NCI-H146 treated with DMSO at 0.1 percent for 48 hours (cell line): ENCODE results near the gene PKP3.
"Not testable (repeated sequence)": the region's sequence is repeated elsewhere in the genome, so short reads cannot be mapped to it uniquely, and the experiment has no call there.

Source experiments
- DNase-seq: peaks from one replicate; lab custom pipeline; 2025; ENCODE audit not compliant: unreplicated experiment; lab: John Stamatoyannopoulos, UW

PKP3 gene

DNA sequence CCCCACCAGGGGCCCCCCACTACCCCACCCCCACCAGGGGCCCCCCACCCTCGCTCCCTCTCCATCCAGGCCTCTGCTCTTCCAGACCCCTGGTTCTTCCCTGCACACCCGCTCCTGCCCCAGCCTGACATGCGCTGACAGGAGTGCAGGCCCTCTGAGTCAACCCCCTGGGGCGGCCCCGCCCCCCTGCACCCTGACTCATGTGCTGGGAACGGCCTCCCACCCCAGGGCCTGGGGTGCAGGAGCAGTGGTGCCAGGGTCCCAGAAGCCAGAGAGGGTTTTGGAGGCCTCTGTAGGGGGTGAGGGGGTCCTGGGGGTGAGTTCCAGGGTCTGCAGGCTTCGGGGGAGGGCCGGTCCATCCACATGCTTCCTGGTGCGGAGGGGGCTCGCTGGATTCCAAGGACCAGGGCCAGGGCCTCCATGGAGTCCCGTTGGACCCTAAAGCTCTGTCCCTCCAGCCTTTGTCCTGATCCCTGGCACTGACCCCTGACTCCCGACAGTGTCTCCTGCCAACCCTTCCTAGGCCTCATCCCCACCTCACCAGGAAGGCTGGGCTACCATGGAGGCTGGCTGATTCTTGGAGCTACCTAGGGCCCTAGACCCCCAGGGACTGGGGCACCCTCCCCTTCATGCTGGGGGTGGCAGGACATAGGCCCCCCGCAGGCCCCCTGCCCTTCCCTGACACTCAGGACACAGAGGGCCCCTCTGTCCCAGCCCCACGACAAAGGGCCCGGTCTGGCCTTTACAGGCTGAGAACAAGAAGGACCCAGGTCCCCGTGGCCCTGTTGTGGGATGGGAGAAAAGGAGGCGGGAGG lies 583 bp upstream of the PKP3 start:
- no peak for DNase-seq

DNA sequence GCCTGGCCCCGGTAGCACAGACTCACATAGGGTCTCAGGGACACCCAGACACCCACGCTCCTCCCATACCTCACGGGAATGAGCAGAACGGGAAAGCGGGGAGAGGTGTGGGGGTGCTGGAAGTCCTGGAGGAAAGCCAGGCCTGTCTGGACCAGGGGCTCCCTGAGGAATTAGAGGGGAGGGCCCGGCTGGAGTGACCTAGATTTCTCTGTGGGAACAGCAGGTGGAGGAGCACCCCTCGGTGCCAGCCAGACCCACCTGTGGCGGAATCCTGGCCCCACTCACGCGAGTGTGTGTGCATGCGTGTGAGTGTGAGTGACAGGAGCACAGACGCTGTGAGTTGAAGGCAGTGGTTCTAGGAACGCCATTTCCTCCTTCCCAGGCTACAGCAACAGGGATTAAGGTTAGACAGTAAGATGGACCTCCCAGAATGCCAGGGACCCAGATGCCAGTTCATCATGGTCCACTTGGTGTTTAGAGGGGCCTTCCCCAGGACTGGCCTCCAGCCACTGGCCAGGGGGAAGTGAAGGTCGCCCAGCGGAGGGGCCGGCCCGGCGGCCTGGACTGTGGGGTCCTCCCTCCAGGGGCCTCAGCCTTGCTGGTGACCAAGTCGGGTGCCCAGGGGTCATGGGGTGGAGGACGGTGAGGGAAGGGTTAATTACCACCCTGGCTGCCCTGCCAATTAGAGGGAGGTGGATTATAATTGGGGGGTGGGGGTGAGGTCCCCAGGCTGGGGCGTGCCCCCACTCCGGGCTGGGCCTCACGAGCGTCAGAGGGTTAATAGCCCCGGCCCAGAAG lies 1.0 kb downstream of the PKP3 start:
- no peak for DNase-seq

DNA sequence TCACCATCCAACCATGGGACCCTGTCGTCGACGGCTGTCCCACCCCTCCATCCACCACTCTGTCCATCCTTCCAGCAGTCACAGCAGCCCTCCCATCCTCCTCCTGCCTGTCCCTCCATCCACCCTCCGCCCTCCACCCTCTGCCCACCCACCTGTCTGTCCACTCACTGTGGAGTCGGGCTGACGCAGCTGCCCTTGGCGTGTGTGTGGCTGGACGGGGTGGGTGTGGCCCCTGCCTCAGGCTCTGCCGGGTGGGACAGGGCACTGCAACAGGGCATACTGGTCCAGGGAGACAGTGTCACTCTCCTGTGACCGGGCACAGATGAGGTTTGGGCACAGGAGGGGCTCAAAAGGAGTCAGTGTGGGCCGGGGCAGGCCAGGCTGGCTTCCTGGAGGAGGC lies 1.9 kb downstream of the PKP3 start:
- DNase-seq = no peak

DNA sequence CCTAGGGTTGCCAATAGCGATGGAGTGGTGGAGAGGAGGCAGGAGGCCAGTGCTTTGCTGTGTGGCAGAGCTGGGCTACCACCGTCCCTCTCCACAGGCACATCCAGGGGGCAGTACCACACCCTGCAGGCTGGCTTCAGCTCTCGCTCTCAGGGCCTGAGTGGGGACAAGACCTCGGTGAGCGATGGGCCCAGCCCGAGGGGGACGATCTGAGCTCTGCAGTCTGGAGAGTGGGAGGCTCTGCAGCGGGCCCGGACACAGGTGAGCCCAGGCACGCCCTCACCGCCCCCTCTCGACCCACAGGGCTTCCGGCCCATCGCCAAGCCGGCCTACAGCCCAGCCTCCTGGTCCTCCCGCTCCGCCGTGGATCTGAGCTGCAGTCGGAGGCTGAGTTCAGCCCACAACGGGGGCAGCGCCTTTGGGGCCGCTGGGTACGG lies 2.5 kb downstream of the PKP3 start:
- no peak for DNase-seq

- no peak for DNase-seq
Measured at GRCh38 chr11:396948-397548, 3.0 kb downstream of the PKP3 start.

DNA sequence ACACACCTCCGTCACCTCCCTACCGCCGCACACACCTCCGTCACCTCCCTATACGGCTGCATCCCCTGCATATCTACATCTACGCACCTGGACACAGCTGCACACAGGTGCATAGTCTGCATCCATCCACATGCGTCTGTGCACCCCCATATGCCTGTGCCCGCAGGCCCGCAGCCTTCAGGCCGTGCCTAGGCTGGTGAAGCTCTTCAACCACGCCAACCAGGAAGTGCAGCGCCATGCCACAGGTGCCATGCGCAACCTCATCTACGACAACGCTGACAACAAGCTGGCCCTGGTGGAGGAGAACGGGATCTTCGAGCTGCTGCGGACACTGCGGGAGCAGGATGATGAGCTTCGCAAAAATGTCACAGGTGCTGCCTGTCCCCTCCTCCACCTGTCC lies 4.8 kb downstream of the PKP3 start:
- DNase-seq = no peak

DNA sequence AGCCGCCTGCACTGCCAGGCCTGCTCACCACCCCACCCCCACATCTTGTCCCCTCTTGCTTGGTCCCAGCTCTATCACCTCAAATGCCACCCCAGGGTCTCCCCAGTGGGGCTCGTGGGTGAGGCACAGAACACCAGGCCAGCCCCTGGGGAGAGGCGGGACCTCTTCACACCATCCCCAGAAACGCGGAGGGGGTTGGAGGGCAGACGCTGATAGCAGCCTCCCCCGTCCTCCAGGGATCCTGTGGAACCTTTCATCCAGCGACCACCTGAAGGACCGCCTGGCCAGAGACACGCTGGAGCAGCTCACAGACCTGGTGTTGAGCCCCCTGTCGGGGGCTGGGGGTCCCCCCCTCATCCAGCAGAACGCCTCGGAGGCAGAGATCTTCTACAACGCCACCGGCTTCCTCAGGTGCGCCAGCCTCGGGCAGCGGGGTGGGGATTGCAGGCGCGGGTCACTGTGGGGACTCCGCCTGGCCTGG lies 5.8 kb downstream of the PKP3 start:
- DNase-seq = no peak

- DNase-seq = no peak
Measured at GRCh38 chr11:400241-400689, 6.3 kb downstream of the PKP3 start.

DNA sequence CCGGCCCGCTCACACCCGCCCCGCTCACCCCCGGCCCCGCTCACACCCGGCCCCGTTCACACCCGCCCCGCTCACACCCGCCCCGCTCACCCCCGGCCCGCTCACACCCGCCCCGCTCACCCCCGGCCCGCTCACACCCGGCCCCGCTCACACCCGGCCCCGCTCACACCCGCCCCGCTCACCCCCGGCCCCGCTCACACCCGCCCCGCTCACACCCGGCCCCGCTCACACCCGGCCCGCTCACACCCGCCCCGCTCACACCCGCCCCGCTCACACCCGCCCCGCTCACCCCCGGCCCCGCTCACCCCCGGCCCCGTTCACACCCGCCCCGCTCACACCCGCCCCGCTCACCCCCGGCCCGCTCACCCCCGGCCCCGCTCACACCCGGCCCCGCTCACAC lies 7.2 kb downstream of the PKP3 start:
- DNase-seq = not testable (repeated sequence)

DNA sequence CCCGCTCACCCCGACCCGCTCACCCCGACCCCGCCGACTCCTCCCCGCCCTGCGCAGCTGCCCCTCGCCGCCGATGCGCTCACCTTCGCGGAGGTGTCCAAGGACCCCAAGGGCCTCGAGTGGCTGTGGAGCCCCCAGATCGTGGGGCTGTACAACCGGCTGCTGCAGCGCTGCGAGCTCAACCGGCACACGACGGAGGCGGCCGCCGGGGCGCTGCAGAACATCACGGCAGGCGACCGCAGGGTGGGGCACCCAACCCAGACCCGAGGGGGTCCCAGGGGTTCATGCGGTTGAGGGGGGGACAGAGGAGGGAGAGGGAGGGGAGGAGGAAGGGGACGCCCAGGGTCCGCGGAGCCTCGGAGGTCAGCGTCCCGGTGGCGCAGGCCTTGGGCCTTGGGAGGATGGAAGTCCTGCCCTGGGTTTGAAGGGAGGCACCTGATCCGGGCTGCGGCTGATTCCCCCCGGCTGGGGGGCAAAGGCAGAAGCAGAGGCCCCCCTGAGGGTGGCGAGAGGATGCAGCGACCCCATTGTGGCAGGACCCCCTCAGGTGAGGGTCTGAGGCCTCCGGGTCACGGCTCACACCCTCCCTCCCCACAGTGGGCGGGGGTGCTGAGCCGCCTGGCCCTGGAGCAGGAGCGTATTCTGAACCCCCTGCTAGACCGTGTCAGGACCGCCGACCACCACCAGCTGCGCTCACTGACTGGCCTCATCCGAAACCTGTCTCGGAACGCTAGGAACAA lies 9.2 kb downstream of the PKP3 start:
- DNase-seq = no peak

DNA sequence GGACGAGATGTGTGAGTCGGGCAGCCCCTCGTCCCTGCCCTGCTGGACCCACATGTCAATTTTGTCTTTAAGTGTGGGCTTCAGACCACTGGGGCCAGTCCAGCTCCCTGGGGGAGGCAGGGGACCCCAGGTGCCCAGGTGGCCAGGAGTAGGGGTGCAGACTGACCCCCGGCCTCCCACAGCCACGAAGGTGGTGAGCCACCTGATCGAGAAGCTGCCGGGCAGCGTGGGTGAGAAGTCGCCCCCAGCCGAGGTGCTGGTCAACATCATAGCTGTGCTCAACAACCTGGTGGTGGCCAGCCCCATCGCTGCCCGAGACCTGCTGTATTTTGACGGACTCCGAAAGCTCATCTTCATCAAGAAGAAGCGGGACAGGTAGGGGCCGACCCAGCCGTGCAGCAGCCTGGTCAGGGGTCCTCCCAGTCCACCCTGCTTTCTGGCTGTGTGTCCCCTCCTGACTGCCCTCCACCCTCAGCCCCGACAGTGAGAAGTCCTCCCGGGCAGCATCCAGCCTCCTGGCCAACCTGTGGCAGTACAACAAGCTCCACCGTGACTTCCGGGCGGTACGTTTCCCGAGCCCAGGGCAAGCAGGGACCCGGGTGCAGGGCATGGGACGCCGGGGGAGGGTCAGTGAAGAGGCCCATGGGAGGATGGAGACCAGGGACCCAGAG lies 9.9 kb downstream of the PKP3 start:
- no peak for DNase-seq

- no peak for DNase-seq
Measured at GRCh38 chr11:404551-405264, 10.7 kb downstream of the PKP3 start.

- DNase-seq = no peak
Measured at GRCh38 chr11:405323-405953, 11.4 kb downstream of the PKP3 start.

DNA sequence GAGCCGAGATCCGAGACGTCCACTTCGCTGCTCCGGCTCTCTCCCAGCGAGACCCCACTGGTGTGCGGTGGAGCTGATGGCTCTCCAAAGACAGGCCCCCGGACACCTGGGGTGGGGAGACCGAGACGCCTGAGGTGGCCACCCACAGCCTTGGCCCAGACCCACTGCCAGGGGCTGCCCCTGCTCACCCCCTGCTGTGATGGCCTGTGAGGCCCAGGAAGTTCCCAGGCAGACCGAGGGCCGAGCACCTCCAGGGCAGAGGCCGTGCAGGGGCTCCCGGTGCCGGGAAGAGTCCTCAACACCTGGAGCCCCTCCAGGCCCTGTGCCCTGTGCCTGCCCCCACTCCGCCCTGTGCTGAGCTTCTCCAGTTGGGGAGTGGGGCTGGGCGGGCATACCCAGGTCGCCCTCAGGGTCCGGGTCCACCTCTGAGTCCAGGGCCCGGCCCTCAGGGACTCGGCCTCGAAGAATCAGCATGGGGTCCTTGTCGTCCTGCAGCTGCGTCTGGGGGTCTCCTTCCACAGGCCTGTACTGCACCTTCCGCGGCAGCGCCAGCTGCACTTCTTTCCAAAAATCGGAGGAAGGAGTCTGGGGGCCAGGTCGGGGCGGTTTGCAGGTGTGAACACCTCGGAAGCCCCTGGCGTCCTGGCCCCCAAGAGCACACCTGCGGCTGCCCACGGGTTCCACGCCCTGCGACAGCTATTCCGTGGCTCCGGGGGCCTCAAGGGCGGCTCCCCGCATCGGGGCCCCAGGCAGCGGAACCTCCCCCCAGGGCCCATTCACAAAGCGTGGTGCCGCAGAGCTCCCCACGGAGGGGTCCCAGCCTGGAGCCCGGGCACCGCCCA lies 12.2 kb downstream of the PKP3 start:
- no peak for DNase-seq

DNA sequence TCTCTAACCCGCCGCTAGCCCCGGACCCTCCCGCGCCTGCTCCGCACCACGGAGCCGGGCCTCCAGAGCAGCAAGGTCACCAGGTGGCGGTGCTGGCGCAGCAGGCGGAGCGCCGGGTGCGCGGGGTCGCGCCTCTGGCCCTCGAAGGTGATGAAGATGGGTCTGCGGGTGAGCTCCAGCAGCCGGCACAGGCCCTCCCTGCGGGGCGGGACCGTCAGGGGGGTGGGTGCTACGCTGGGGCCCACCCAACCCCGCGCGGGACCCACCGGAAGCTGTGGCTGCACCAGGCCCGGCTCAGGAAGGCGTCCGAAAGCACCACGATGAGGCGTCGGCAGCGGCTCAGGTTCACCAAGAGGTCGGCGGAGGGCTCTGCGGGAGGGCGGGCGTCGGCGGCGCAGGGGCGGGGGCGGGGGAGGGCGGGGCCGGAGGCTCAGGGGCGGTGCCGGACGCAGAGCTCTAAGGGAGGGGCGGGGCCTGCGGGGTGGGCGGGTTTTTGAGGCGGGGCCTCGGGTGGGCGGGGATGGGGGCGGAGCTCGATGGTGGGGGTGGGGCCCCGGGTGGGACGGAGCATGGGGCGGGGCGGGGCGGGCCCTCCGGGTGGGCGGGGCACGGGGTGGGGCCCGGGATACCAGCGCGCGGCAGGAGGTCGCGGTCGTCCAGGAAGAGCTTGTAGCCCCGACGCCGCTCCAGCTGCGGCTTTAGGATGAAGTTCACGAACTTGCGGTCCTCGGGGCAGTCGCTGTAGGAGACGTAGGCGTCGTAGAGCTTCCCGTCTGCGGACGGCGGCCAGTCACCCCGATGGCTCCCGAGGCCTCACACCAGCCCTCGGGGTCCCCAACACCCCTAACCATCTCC lies 13.0 kb downstream of the PKP3 start:
- no peak for DNase-seq

GRCh38 chr11:407651-408123 lies 13.7 kb downstream of the PKP3 start:
- no peak for DNase-seq
